Keratinocyte (primary cell): ENCODE data around the gene NAALADL2. TPM values are rescaled to one million over a fixed set of nuclear protein-coding genes. Genes with fewer than 3 reads are reported as not detected.

Experiments used
- DNase-seq: peaks from one replicate; pipeline ENCODE4 v3.0.0-alpha.2; 2011; ENCODE audit warnings: low read depth, missing footprints, low spot score
- FAIRE-seq: peaks from 2 replicates; lab custom pipeline; 2011; peaks lifted over from hg19 to GRCh38; lab: Jason Lieb, UNC
- H2AFZ ChIP-seq: 2 replicates; pipeline ENCODE4 v1.6.0; 2012; ENCODE audit warnings: low read length, control low read depth, inconsistent platforms; ENCODE audit not compliant: control insufficient read depth
- H3K27ac ChIP-seq: 2 replicates; pipeline ENCODE4 v1.5.1; 2011; ENCODE audit warnings: low read length; ENCODE audit not compliant: control insufficient read depth, insufficient read depth
- H3K27me3 ChIP-seq: 3 replicates; pipeline ENCODE4 v1.6.0; 2011; ENCODE audit warnings: low read length; ENCODE audit not compliant: control insufficient read depth, insufficient read depth; ENCODE audit errors: extremely low read depth
- H3K36me3 ChIP-seq, 2 experiments: 2 replicates in 1 of 2; 3 replicates in 1 of 2; pipeline ENCODE4 v1.5.1; 2011; ENCODE audit warnings: low read length in 2 of 2, mild to moderate bottlenecking in 1 of 2; ENCODE audit not compliant: control insufficient read depth in 2 of 2, insufficient read depth in 2 of 2; ENCODE audit errors: extremely low read depth in 1 of 2
- H3K4me1 ChIP-seq: 3 replicates; pipeline ENCODE4 v1.5.1; 2011; ENCODE audit warnings: low read length; ENCODE audit not compliant: control insufficient read depth, insufficient read depth; ENCODE audit errors: extremely low read depth
- H3K4me2 ChIP-seq: 3 replicates; pipeline ENCODE4 v1.6.0; 2011; ENCODE audit warnings: low read depth, low read length; ENCODE audit not compliant: control insufficient read depth, insufficient read depth; ENCODE audit errors: extremely low read depth
- H3K4me3 ChIP-seq, 3 experiments: fragments of 200-600 bp in 1 of 3; sonication (generic) in 1 of 3; 2 replicates in 2 of 3; 3 replicates in 1 of 3; pipeline ENCODE4 v1.5.1; 2011 to 2016; ENCODE audit warnings: low read length in 3 of 3, mild to moderate bottlenecking in 3 of 3, control low read depth in 2 of 3, inconsistent platforms in 1 of 3, low read depth in 1 of 3, mixed read lengths in 1 of 3, mixed run types in 1 of 3, moderate library complexity in 1 of 3; ENCODE audit not compliant: control insufficient read depth in 2 of 3, insufficient read depth in 2 of 3; ENCODE audit errors: extremely low read depth in 1 of 3
- H3K79me2 ChIP-seq: 2 replicates; pipeline ENCODE4 v1.6.0; 2012; ENCODE audit warnings: low read length; ENCODE audit not compliant: control insufficient read depth, insufficient read depth
- H3K9ac ChIP-seq: 3 replicates; pipeline ENCODE4 v1.6.0; 2011; ENCODE audit warnings: low read length; ENCODE audit not compliant: control insufficient read depth, insufficient read depth; ENCODE audit errors: extremely low read depth
- H3K9me1 ChIP-seq: 3 replicates; pipeline ENCODE4 v1.6.0; 2011; ENCODE audit warnings: low read length; ENCODE audit not compliant: control insufficient read depth, insufficient read depth; ENCODE audit errors: extremely low read depth
- H3K9me3 ChIP-seq: 2 replicates; pipeline ENCODE4 v1.5.1; 2012; ENCODE audit warnings: low read depth, low read length; ENCODE audit not compliant: control insufficient read depth
- H4K20me1 ChIP-seq: 3 replicates; pipeline ENCODE4 v1.6.0; 2011; ENCODE audit warnings: low read length; ENCODE audit not compliant: control insufficient read depth, insufficient read depth; ENCODE audit errors: extremely low read depth
- CTCF ChIP-seq, 3 experiments: IDR thresholded peaks in 1 of 3; conservative IDR thresholded peaks in 1 of 3; optimal IDR thresholded peaks in 1 of 3; 2 replicates in 2 of 3; 3 replicates in 1 of 3; pipeline versions ENCODE3 to v1.5.1; 2011; ENCODE audit warnings: low read length in 3 of 3, mild to moderate bottlenecking in 3 of 3, moderate library complexity in 2 of 3, control low read depth in 1 of 3, inconsistent platforms in 1 of 3; ENCODE audit not compliant: insufficient read depth in 2 of 3; ENCODE audit errors: extremely low read depth in 1 of 3
- EZH2 ChIP-seq: IDR thresholded peaks from one replicate; pipeline ENCODE4 v1.6.1; 2012; ENCODE audit warnings: inconsistent platforms, mild to moderate bottlenecking, low read length, moderate library complexity
- dilution Hi-C: fragments of 300-500 bp; cut with MboI; formaldehyde crosslinking; loops from one replicate; pipeline ENCODE4 v1.7.0; 2020; ENCODE audit warnings: low sequenced_read_pairs; ENCODE audit not compliant: extremely low pct_ligation_motif_present
- polyA plus RNA-seq, 5 experiments: library from polyadenylated mRNA; depleted of rRNA in 3 of 5; stranded (reverse) in 3 of 5; stranded (forward) in 1 of 5; unstranded in 1 of 5; fragments of >200 nt; gene quantifications; 1 replicate in 1 of 5; 2 replicates in 3 of 5; 3 replicates in 1 of 5; pipeline versions ENCODE4 v1.2.1 to v1.2.3, GENCODE V29; 2011 to 2012; ENCODE audit warnings: missing spikeins in 2 of 5, low read depth in 1 of 5, low replicate concordance in 1 of 5

The NAALADL2 gene
- polyA plus RNA-seq, 1 donor (not counting 4 experiments of a cell fraction or from before 2014, with no cell fraction given), result 0.75 TPM

- H3K9ac ChIP-seq, result no peak overlapping the region
- H3K9me1 ChIP-seq, result no peaks in the 10 kb centered on the region
- no peaks in the 10 kb centered on the region for H3K9me3 ChIP-seq
- no peaks in the 10 kb centered on the region for H3K79me2 ChIP-seq
- no peaks in the 10 kb centered on the region for H4K20me1 ChIP-seq
- no peaks in the 10 kb centered on the region for H3K36me3 ChIP-seq
- H3K27me3 ChIP-seq, result no peaks in the 10 kb centered on the region
- dilution Hi-C loops, result no loop called here
- no peak overlapping the region for H3K4me2 ChIP-seq
- no peak overlapping the region for H2AFZ ChIP-seq
- FAIRE-seq, result no peak
- peaks cover 23% of the 10 kb centered on the region for H3K4me1 ChIP-seq
- no peak for DNase-seq
- H3K27ac ChIP-seq, result no peak overlapping the region
- TF ChIP-seq CTCF (optimal IDR thresholded peaks at IDR 0.05 in 1 of 3, IDR thresholded peaks at IDR 0.05 in 1 of 3, conservative IDR thresholded peaks at IDR 0.05 in 1 of 3; ENCODE audit: extremely low read depth in 1 of 3, insufficient read depth in 2 of 3, low read length in 3 of 3), result no peak
- no peak for TF ChIP-seq EZH2
- no peak overlapping the region for H3K4me3 ChIP-seq
These were observed 410.3 kb downstream of the NAALADL2 start for GRCh38 chr3:175269394-175269793.

- Histone ChIP-seq H3K27ac (no peak overlapping the region), H3K79me2 (no peaks in the 10 kb centered on the region), H2AFZ (peak overlapping the region; percentile 48), H3K9me3 (no peaks in the 10 kb centered on the region), H4K20me1 (no peaks in the 10 kb centered on the region), H3K9me1 (no peaks in the 10 kb centered on the region), H3K4me3 (no peak overlapping the region), H3K4me1 (peaks cover 23% of the 10 kb centered on the region), H3K36me3 (no peaks in the 10 kb centered on the region), H3K27me3 (no peaks in the 10 kb centered on the region), H3K9ac (peak overlapping the region; percentile 13), H3K4me2 (peak overlapping the region; percentile 57)
- peak; percentile 71 for FAIRE-seq
- dilution Hi-C loops, result no loop called here
- TF ChIP-seq CTCF (optimal IDR thresholded peaks at IDR 0.05 in 1 of 3, IDR thresholded peaks at IDR 0.05 in 1 of 3, conservative IDR thresholded peaks at IDR 0.05 in 1 of 3; ENCODE audit: extremely low read depth in 1 of 3, insufficient read depth in 2 of 3, low read length in 3 of 3) (no peak), EZH2 (no peak)
- DNase-seq, result no peak
These were observed 411.2 kb downstream of the NAALADL2 start for GRCh38 chr3:175270198-175270837.
